DND-41 (cell line): ENCODE measurements around the gene CLCN7.

Experiments used
- ATAC-seq: fragments of 200-7000 bp; cut with Tn5 transposase; 3 replicates; pipeline ENCODE4 v1.9.1; 2021; ENCODE audit warnings: low read depth; ENCODE audit not compliant: insufficient read depth
- DNase-seq: peaks from one replicate; pipeline ENCODE4 v3.0.0-alpha.2; 2020
- H2AFZ ChIP-seq: 2 replicates; pipeline ENCODE4 v1.6.0; 2012; ENCODE audit warnings: low read depth, low read length
- H3K27ac ChIP-seq: 2 replicates; pipeline ENCODE4 v1.5.1; 2012; ENCODE audit warnings: low read length, inconsistent platforms
- H3K27me3 ChIP-seq: fragments of 200-600 bp; sonication (generic); 2 replicates; pipeline ENCODE4 v1.6.0; 2012; ENCODE audit warnings: low read length, mild to moderate bottlenecking, inconsistent platforms; ENCODE audit not compliant: insufficient read depth, poor library complexity
- H3K36me3 ChIP-seq: 2 replicates; pipeline ENCODE4 v1.5.1; 2012; ENCODE audit warnings: low read length, inconsistent platforms; ENCODE audit not compliant: insufficient read depth
- H3K4me1 ChIP-seq: 2 replicates; pipeline ENCODE4 v1.5.1; 2012; ENCODE audit warnings: mild to moderate bottlenecking, low read length; ENCODE audit not compliant: insufficient read depth
- H3K4me2 ChIP-seq: 2 replicates; pipeline ENCODE4 v1.6.0; 2012; ENCODE audit warnings: mild to moderate bottlenecking, moderate library complexity, low read length, inconsistent platforms; ENCODE audit not compliant: insufficient read depth
- H3K4me3 ChIP-seq, 2 experiments: fragments of 200-600 bp in 1 of 2; shearing (Covaris generic) in 1 of 2; 2 replicates each; pipeline ENCODE4 v1.5.1; 2012 to 2016; ENCODE audit warnings: inconsistent platforms in 2 of 2, low read length in 2 of 2, mild to moderate bottlenecking in 2 of 2, low read depth in 1 of 2, moderate library complexity in 1 of 2
- H3K79me2 ChIP-seq: 2 replicates; pipeline ENCODE4 v1.6.0; 2012; ENCODE audit warnings: low read length, inconsistent platforms; ENCODE audit not compliant: insufficient read depth
- H3K9ac ChIP-seq: 2 replicates; pipeline ENCODE4 v1.6.0; 2012; ENCODE audit warnings: low read depth, mild to moderate bottlenecking, inconsistent platforms, low read length, moderate library complexity
- H3K9me3 ChIP-seq: 2 replicates; pipeline ENCODE4 v1.5.1; 2012; ENCODE audit warnings: low read length, moderate library complexity, mild to moderate bottlenecking, inconsistent platforms; ENCODE audit not compliant: insufficient read depth, severe bottlenecking
- H4K20me1 ChIP-seq: 2 replicates; pipeline ENCODE4 v1.6.0; 2012; ENCODE audit warnings: low read length; ENCODE audit not compliant: insufficient read depth
- EZH2 ChIP-seq: IDR thresholded peaks from 3 replicates; pipeline ENCODE4 v1.6.1; 2012; ENCODE audit warnings: borderline replicate concordance, low read depth, mild to moderate bottlenecking, moderate library complexity, low read length, inconsistent platforms; ENCODE audit not compliant: severe bottlenecking
- TF ChIP-seq, protein P1 (sequence below): IDR thresholded peaks from 2 replicates; pipeline ENCODE4 v1.5.1; 2012; ENCODE audit warnings: borderline replicate concordance, low read length, moderate library complexity, mild to moderate bottlenecking; ENCODE audit not compliant: poor library complexity, severe bottlenecking; ENCODE audit errors: extremely low read depth

The CLCN7 gene

DNA sequence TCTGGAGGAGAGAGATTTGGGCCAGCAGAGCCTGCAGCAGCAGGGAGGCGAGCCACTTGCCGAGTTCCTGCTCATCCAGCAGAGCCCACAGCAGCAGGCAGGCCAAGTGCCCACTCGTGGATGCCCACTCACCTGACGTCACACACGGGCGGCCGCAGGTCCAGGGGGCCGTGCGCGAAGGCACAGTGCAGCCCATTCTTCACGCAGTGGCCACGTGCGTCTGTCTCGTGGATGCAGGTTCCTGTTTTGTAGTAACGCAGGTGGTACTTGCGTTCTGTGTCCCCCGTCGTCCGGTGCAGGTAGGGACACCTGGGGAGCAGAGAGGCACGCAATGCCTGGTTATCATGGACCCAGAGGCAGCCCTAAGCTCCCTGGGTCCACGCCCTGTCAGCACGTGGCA, 71.8 kb downstream of the CLCN7 start:
- Histone ChIP-seq H3K9me3 (no peaks in the 10 kb centered on the region), H3K4me1 (peaks cover 6% of the 10 kb centered on the region), H3K4me3 (no peak overlapping the region), H3K9ac (no peak overlapping the region), H3K27ac (no peak overlapping the region), H3K79me2 (peaks cover 47% of the 10 kb centered on the region), H3K36me3 (peaks cover 65% of the 10 kb centered on the region), H3K27me3 (no peaks in the 10 kb centered on the region), H2AFZ (no peak overlapping the region), H4K20me1 (peaks cover 43% of the 10 kb centered on the region), H3K4me2 (no peak overlapping the region)
- no peak for ATAC-seq
- no peak for DNase-seq
- TF ChIP-seq, protein P1, sequence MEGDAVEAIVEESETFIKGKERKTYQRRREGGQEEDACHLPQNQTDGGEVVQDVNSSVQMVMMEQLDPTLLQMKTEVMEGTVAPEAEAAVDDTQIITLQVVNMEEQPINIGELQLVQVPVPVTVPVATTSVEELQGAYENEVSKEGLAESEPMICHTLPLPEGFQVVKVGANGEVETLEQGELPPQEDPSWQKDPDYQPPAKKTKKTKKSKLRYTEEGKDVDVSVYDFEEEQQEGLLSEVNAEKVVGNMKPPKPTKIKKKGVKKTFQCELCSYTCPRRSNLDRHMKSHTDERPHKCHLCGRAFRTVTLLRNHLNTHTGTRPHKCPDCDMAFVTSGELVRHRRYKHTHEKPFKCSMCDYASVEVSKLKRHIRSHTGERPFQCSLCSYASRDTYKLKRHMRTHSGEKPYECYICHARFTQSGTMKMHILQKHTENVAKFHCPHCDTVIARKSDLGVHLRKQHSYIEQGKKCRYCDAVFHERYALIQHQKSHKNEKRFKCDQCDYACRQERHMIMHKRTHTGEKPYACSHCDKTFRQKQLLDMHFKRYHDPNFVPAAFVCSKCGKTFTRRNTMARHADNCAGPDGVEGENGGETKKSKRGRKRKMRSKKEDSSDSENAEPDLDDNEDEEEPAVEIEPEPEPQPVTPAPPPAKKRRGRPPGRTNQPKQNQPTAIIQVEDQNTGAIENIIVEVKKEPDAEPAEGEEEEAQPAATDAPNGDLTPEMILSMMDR, result no peak
- TF ChIP-seq EZH2, result no peak

DNA sequence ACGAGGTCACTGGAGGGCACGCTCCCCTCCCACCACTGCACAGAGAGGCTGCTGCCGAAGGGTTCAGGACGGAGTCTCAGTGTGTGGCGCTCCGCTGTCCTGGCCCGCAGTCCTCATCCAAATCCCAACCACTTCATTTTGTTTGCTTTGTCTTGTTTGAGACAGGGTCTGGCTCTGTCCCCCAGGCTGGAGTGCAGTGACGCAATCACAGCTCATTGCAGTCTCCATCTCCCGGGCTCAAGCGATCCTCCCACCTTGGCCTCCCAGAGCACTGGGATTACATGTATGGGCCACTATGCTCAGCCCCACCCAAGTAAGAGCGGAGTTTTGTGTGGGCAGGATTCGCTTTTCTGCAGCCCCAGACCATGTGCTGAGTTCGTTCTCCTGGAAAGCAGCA, 73.1 kb downstream of the CLCN7 start:
- Histone ChIP-seq H3K9ac (no peak overlapping the region), H2AFZ (no peak overlapping the region), H3K4me3 (no peak overlapping the region), H3K9me3 (no peaks in the 10 kb centered on the region), H3K4me2 (no peak overlapping the region), H3K27ac (no peak overlapping the region), H3K79me2 (peaks cover 35% of the 10 kb centered on the region), H3K4me1 (no peaks in the 10 kb centered on the region), H3K27me3 (no peaks in the 10 kb centered on the region), H3K36me3 (peaks cover 62% of the 10 kb centered on the region), H4K20me1 (peaks cover 33% of the 10 kb centered on the region)
- no peak for DNase-seq
- TF ChIP-seq, protein P1, result no peak
- TF ChIP-seq EZH2, result no peak
- ATAC-seq, result no peak

DNA sequence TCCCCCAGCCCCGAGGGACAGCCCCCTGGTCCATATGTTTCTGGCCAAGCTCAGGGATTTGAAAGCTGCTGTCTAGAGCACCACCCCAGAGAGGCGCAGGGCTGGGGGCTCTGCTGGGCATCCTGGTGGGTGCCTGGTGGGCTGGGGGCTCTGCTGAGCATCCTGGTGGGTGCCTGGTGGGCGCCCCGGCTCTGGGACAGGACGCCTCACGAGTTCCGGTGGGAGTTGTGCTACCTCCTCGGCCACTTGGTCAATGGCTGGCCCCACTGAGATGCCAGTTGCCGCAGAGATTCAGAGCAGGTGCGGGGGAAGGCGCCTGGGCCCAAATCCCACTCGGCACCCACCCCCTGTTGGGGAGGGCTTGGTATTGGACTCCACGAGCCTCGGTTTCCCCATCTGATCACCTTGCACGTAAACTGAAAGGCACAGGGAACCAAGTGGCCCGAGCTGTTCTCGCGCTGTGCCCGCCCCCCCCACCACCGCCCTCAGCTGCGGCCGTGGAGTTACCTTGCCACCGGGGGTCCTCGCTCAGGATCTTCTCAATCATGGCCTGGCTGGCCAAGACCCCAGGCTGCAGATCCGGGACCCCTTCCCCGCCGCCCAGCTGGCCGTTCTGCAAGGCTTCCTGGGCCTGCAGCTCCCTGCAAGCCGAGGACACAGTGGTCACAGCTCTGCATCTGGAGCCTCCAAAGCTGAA, 73.6 kb downstream of the CLCN7 start:
- Histone ChIP-seq H3K36me3 (peaks cover 58% of the 10 kb centered on the region), H3K9me3 (no peaks in the 10 kb centered on the region), H3K4me1 (no peaks in the 10 kb centered on the region), H3K4me2 (no peak overlapping the region), H2AFZ (no peak overlapping the region), H3K9ac (no peak overlapping the region), H3K27ac (no peak overlapping the region), H4K20me1 (peaks cover 28% of the 10 kb centered on the region), H3K79me2 (peaks cover 30% of the 10 kb centered on the region), H3K4me3 (no peak overlapping the region), H3K27me3 (no peaks in the 10 kb centered on the region)
- TF ChIP-seq EZH2, result no peak
- TF ChIP-seq, protein P1, result no peak
- ATAC-seq, result no peak
- DNase-seq, result no peak
